Measurements from ENCODE around the gene SLC18A2.
"Not testable (repeated sequence)": the region's sequence is repeated elsewhere in the genome, so short reads cannot be mapped to it uniquely, and the experiment has no call there.

Gene SLC18A2

DNA sequence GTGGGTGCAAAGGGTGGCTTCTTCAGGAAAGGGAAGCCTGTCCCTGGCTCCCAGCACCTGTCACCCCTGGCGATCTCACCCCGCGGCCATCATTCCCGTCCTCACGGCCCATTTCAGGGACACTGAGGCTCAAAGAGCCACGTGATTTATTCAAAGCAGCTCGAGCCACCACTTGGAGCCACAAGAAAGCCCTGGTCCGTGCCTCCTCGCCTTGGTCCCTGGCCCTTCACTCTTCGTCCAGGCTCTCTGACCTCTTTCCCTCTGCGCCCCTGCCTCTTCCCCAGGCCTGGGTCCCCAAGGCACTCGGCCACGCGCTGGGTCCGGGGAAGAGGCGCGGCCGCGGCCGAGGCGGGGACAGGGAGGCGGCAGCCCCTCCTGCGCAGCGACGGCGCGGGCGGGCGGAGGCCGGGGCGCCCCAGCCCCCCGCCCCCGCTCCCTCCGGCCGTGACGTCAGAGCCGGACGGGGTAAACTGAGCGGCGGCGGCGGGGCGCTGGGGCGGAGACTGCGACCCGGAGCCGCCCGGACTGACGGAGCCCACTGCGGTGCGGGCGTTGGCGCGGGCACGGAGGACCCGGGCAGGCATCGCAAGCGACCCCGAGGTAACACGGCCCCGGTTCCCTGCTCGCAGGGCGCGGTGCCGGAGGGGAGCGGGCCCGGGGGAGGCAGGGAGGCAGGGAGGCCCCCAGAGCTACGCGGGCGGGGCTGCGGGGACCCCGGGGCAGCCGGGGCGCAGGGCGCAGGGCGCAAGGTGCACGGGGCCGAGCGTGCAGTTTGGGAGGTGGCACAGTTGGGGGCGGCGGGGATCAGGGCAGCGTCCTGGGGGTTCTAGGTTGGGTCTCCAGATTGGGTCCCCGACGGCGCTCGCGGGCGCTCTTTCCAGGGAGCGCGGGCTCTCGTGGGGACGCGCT is at the start of gene SLC18A2:
Gene SLC18A2 (plus strand): TSS at position 494 of the 909 bp plus-strand sequence. CDS start 580 bp downstream, outside the sequence.
- DNase-seq, result no peak

GRCh38 chr10:117197189-117197588 is 43.7 kb upstream of the SLC18A2 start, which contains the start of gene KCNK18:
Gene KCNK18, plus strand, starts transcription at chr10:117197489. Its CDS starts 0 bp downstream, at chr10:117197489.
- DNase-seq, result no peak

DNA sequence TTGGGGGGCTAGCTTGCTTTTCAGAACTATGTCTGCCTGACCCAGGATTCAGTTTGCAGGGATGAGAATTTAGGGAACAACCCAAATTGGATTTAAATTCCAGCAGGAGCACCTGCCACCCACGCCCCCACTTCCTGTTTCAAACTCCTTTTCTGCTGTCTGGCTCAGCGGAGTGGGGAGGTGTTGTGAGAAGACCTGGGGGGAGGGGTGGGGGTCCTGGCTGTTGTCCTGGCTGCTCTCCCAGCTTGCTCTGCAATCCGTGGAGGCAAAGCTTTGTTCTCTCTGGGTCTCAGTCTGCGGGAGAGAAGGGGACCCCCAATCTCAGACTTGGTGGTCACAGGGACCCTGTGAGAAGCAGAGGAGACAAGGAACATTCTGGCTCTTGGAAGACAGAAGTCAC is 42.8 kb upstream of the SLC18A2 start:
- no peak for DNase-seq

DNA sequence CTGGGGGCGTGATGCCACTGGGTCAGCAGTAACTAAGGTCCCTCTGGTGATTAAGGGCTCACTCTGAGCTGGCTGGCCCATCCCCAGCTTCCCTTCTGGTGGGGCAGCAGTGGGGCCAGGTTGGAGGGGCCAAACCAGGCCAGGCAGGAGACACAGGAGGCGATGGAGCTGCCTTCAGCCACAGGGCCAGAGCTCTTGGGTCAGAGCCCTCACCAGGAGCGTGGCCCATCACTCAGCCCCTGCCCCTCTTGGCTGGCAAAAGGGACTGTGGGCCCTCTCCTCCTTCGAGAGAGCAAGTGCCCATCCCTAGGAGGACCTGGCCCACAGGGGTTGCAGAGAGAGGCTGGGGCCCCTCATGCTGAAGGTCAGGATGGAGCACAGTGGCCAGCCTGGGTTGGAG is 39.1 kb upstream of the SLC18A2 start:
- DNase-seq, result no peak

GRCh38 chr10:117204316-117204715 is 36.6 kb upstream of the SLC18A2 start:
- DNase-seq, result no peak

DNA sequence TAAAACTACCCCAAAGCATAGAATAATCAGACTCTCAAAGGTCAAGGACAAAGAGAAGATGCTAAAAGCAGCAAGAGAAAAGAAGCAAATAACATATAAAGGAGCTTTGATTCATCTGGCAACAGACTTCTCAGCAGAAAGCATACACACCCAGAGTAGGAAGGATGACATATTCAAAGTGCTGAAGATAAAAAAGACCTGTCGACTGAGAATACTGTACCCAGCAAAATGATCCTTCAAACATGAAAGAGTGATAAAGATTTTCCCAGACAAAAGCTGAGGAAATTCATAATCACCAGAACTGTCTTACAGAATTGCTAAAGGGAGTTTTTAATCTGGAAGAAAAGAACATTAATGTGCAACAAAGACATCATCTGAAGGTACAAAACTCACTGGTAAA is 28.7 kb upstream of the SLC18A2 start:
- no peak for DNase-seq

DNA sequence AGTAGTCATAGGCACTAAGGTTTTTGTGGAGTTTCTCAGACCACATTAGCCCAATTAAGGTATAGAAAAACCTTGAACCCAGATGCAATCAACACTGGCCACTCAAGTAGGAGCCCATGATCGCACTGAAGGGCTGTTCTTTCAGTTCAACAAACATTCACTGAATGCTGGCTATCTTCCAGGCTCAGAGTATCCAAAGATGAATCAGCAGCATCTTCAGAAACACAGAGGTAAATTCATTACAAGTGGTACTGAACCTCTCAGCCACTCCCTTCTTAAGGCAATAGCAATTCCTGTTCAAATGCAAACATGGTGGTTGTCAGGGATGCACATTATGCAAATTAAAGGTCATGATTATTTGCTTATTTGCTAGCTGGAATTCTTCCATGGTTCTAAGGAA is 26.5 kb upstream of the SLC18A2 start:
- no peak for DNase-seq

DNA sequence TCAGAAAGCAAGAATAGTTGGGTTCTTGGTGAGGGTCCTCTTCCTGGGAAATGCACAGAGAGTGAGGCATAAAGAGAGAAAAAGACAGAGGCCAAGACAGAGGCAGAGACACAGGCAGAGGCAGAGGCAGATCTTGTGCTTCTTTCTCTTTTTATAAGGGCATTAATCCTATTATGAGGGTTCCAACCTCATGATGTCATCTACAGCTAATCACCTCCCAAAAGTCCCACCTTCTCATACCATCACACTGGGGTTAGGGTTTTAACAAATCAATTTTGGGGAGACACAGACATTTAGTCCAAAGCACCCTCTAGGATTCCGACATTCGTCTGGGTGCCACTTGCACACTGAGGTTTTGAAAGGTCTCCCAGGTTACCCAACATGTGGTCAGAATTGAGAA is 25.8 kb upstream of the SLC18A2 start:
- no peak for DNase-seq

- no peak for DNase-seq
Observed at GRCh38 chr10:117216028-117216427, 24.9 kb upstream of the SLC18A2 start.

GRCh38 chr10:117216611-117217195 is 24.2 kb upstream of the SLC18A2 start:
- peak; percentile 71 to 72 for DNase-seq

GRCh38 chr10:117217196-117217761 is 23.6 kb upstream of the SLC18A2 start:
- DNase-seq, result peak; percentile 48 to 51

- DNase-seq, result no peak
Observed at GRCh38 chr10:117218654-117219053, 22.3 kb upstream of the SLC18A2 start.

GRCh38 chr10:117221156-117221711 is 19.7 kb upstream of the SLC18A2 start:
- no peak for DNase-seq

- no peak for DNase-seq
Observed at GRCh38 chr10:117222552-117222951, 18.4 kb upstream of the SLC18A2 start.

- DNase-seq, result no peak
Observed at GRCh38 chr10:117222976-117223692, 17.8 kb upstream of the SLC18A2 start.

GRCh38 chr10:117223693-117224430 is 17.1 kb upstream of the SLC18A2 start:
- no peak for DNase-seq

- no peak for DNase-seq
Observed at GRCh38 chr10:117224881-117225280, 16.0 kb upstream of the SLC18A2 start.

GRCh38 chr10:117226813-117227451 is 14.0 kb upstream of the SLC18A2 start:
- DNase-seq, result peak; percentile 95 to 97

GRCh38 chr10:117228210-117228609 is 12.7 kb upstream of the SLC18A2 start:
- DNase-seq, result no peak

DNA sequence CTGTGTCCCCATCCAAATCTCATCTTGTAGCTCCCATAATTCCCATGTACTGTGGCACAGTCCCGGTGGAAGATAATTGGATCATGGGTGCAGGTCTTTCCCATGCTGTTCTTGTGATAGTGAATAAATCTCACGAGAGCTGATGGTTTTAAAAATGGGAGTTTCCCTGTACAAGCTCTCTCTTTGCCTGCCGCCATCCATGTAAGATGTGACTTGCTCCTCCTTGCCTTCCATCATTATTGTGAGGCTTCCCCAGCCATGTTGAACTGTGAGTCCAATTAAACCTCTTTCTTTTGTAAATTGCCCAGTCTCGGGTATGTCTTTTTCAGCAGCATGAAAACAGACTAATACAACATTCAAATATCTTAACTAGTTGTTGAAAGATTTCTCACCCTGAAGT is 10.8 kb upstream of the SLC18A2 start:
- not testable (repeated sequence) for DNase-seq

DNA sequence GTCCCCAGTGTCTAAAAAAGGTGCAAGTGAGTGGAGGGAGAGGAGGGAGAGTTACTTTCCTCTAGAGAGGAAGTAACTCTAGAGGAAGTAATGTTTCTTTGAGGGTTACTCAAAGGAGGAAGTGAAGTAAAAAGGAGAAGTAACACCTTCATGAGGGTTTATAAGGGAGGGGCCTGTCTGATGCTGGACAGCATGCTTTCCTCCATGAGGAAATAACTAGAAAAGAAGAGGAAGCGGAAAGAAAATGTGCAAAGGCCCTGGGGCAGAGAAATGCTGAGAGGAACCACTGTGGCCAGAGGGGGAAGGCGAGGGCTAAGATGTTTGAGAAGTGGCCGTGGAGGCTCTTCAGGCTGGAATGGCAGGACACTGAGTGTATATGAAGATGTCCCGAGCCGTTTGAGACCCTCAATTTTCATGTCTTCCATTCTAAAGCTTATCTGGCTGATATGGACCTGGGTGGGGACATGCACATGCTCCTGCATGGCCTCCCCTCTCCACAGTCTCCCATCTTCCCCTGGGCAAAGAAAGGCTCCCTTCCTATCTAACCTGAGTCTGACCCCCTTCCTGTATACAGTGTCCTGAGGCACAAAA is 3.4 kb upstream of the SLC18A2 start:
- peak; percentile 97 to 98 for DNase-seq

All from Kasumi-1 (cell line).